Endothelial cell of umbilical vein (primary cell): ENCODE data around the gene MOB3C. TPM values are rescaled to one million over a fixed set of nuclear protein-coding genes. Genes with fewer than 3 reads are reported as not detected.

Experiments
- BruUV-seq: library from RNA; stranded (reverse); fragments of 400-500 nt; replicated peaks from 2 replicates; lab custom pipeline; 2021; lab: Mats Ljungman, UMichigan
- CTCF ChIA-PET: fragments of 300-600, 350-600 bp; sonication (Branson Sonifier 250); formaldehyde crosslinking; loops from one replicate; lab custom pipeline; 2021; ENCODE audit warnings: antibody characterized with exemption, inconsistent platforms; lab: Charles Lee
- POLR2A ChIA-PET: fragments of 300-600, 350-600 bp; sonication (Branson Sonifier 250); formaldehyde crosslinking; loops from one replicate; lab custom pipeline; 2021; ENCODE audit warnings: antibody characterized with exemption, inconsistent platforms; lab: Charles Lee
- DNase-seq: peaks from one replicate; pipeline ENCODE4 v3.0.0-alpha.2; 2011; ENCODE audit warnings: low read depth, low spot score
- FAIRE-seq: peaks from 2 replicates; lab custom pipeline; 2011; peaks lifted over from hg19 to GRCh38; lab: Jason Lieb, UNC
- H2AFZ ChIP-seq: 2 replicates; pipeline ENCODE4 v1.6.0; 2012; ENCODE audit warnings: low read depth, low read length, control low read depth, inconsistent platforms
- H3K27ac ChIP-seq: 2 replicates; pipeline ENCODE4 v1.5.1; 2011; ENCODE audit warnings: low read depth, mild to moderate bottlenecking, control low read depth, low read length, moderate library complexity; ENCODE audit not compliant: insufficient read depth
- H3K27me3 ChIP-seq, 2 experiments: 2 replicates each; pipeline versions ENCODE4 v1.6.0 to v1.6.1; 2011; ENCODE audit warnings: low read length in 2 of 2, mixed read lengths in 1 of 2; ENCODE audit not compliant: control insufficient read depth in 2 of 2, insufficient read depth in 2 of 2
- H3K36me3 ChIP-seq, 2 experiments: 2 replicates in 1 of 2; 3 replicates in 1 of 2; pipeline ENCODE4 v1.5.1; 2011; ENCODE audit warnings: low read length in 2 of 2, mild to moderate bottlenecking in 1 of 2, moderate library complexity in 1 of 2; ENCODE audit not compliant: control insufficient read depth in 2 of 2, insufficient read depth in 2 of 2; ENCODE audit errors: extremely low read depth in 1 of 2
- H3K4me1 ChIP-seq: 3 replicates; pipeline ENCODE4 v1.5.1; 2011; ENCODE audit warnings: mild to moderate bottlenecking, low read length; ENCODE audit not compliant: control insufficient read depth, insufficient read depth; ENCODE audit errors: extremely low read depth
- H3K4me2 ChIP-seq: 2 replicates; pipeline ENCODE4 v1.6.1; 2011; ENCODE audit warnings: low read length, control low read depth, mixed read lengths; ENCODE audit not compliant: insufficient read depth
- H3K4me3 ChIP-seq, 3 experiments: fragments of 200-600 bp in 1 of 3; sonication (generic), shearing (Covaris generic) in 1 of 3; replicated peaks in 1 of 3; 2 replicates each; pipeline ENCODE4 v1.5.1; 2011 to 2016; ENCODE audit warnings: control low read depth in 3 of 3, low read length in 3 of 3, mild to moderate bottlenecking in 2 of 3, inconsistent platforms in 1 of 3, low read depth in 1 of 3, moderate library complexity in 1 of 3; ENCODE audit not compliant: insufficient read depth in 1 of 3
- H3K79me2 ChIP-seq: 2 replicates; pipeline ENCODE4 v1.6.0; 2012; ENCODE audit warnings: low read length, inconsistent platforms; ENCODE audit not compliant: control insufficient read depth, insufficient read depth
- H3K9ac ChIP-seq: replicated peaks from 2 replicates; pipeline ENCODE3; 2011; ENCODE audit warnings: low read length, control low read depth; ENCODE audit not compliant: insufficient read depth; ENCODE audit errors: extremely low read depth
- H3K9me1 ChIP-seq: replicated peaks from 3 replicates; pipeline ENCODE4 v1.6.0; 2011; ENCODE audit warnings: mild to moderate bottlenecking, low read length; ENCODE audit not compliant: control insufficient read depth, insufficient read depth; ENCODE audit errors: extremely low read depth
- H3K9me3 ChIP-seq: replicated peaks from 2 replicates; pipeline ENCODE4 v1.5.1; 2012; ENCODE audit warnings: low read length, inconsistent platforms; ENCODE audit not compliant: control insufficient read depth, insufficient read depth
- H4K20me1 ChIP-seq: replicated peaks from 2 replicates; pipeline ENCODE3; 2011; ENCODE audit warnings: mild to moderate bottlenecking, low read length; ENCODE audit not compliant: control insufficient read depth, insufficient read depth; ENCODE audit errors: extremely low read depth
- EZH2 ChIP-seq: IDR thresholded peaks from 2 replicates; pipeline ENCODE4 v1.6.1; 2012; ENCODE audit warnings: borderline replicate concordance, low read depth, mild to moderate bottlenecking, moderate library complexity, low read length, inconsistent platforms; ENCODE audit not compliant: severe bottlenecking
- FOS ChIP-seq: IDR thresholded peaks from 2 replicates; pipeline ENCODE4 v1.6.1; 2011; ENCODE audit warnings: mild to moderate bottlenecking, low read length, moderate library complexity, borderline replicate concordance; ENCODE audit not compliant: insufficient read depth
- GATA2 ChIP-seq: IDR thresholded peaks from 2 replicates; pipeline ENCODE4 v1.7.0; 2011; ENCODE audit warnings: low read depth, mild to moderate bottlenecking, moderate library complexity, mixed read lengths, low read length; ENCODE audit not compliant: insufficient read length, insufficient read depth
- JUN ChIP-seq: IDR thresholded peaks from 2 replicates; pipeline ENCODE4 v1.6.1; 2011; ENCODE audit warnings: borderline replicate concordance, low read depth; ENCODE audit not compliant: insufficient read length, insufficient read depth
- MYC ChIP-seq: IDR thresholded peaks from one replicate; pipeline ENCODE4 v1.6.1; 2011; ENCODE audit warnings: mild to moderate bottlenecking, low read depth, low read length
- POLR2A ChIP-seq: IDR thresholded peaks from 2 replicates; pipeline ENCODE4 v1.6.1; 2012; ENCODE audit warnings: low read depth, mild to moderate bottlenecking, control low read depth, low read length
- POLR2AphosphoS5 ChIP-seq: IDR thresholded peaks from 2 replicates; pipeline ENCODE4 v1.6.1; 2012; ENCODE audit warnings: low read depth, mild to moderate bottlenecking, control low read depth, low read length, moderate library complexity; ENCODE audit not compliant: insufficient read depth
- dilution Hi-C: fragments of 300-500 bp; cut with MboI; formaldehyde crosslinking; loops from one replicate; pipeline ENCODE4 v1.15.0; 2019; ENCODE audit warnings: low sequenced_read_pairs; ENCODE audit not compliant: extremely low pct_ligation_motif_present
- intact Hi-C: fragments of 100-400 bp; cut with micrococcal nuclease; formaldehyde crosslinking; loops from one replicate; pipeline ENCODE4 v1.10.0; 2022
- polyA plus RNA-seq, 4 experiments: library from polyadenylated mRNA; depleted of rRNA in 3 of 4; stranded (reverse) in 3 of 4; unstranded in 1 of 4; fragments of >200 nt; gene quantifications; 2 replicates each; pipeline versions ENCODE4 v1.2.1 to v1.2.3, GENCODE V29; 2011 to 2012; ENCODE audit warnings: missing spikeins in 1 of 4
- total RNA-seq: library from RNA; stranded (reverse); gene quantifications from 2 replicates; pipeline ENCODE4 v1.2.3, GENCODE V29; 2021
- TF ChIP-seq, protein P1 (sequence below), 2 donors: IDR thresholded peaks; 1 replicate in 1 of 2; 2 replicates in 1 of 2; pipeline ENCODE4 v1.5.1; 2011; ENCODE audit warnings: low read length in 2 of 2, mild to moderate bottlenecking in 2 of 2, moderate library complexity in 2 of 2, control low read depth in 1 of 2, inconsistent platforms in 1 of 2, low read depth in 1 of 2; ENCODE audit not compliant: insufficient read depth in 1 of 2; ENCODE audit errors: extremely low read depth in 1 of 2
- TF ChIP-seq, protein P2 (sequence below): IDR thresholded peaks from 2 replicates; pipeline ENCODE4 v1.6.1; 2011; ENCODE audit not compliant: insufficient read depth, insufficient read length

Gene MOB3C
- total and polyA plus RNA-seq, 2 donors (not counting 3 experiments of a cell fraction or from before 2014, with no cell fraction given), result 6.1 to 8.4 TPM

DNA sequence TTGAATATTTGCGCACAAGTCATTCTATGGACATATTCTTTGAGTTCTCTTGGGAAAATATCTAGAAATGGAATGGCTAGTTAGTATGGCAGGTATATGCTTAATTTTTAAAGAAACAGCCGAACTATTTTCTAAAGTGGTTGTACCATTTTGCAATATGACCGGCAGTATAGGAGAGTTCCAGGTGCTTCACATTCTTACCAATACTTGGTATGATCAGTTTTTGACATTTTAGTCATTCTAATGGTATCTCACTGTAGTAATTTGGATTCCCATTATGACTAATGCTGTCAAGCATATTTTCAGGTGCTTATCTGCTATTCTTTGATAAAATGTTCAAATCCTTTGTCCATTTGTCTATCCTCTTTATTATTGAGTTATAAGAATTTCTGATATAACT is 31.0 kb upstream of the MOB3C start:
- Histone ChIP-seq H3K9ac (no peak overlapping the region), H3K79me2 (no peaks in the 10 kb centered on the region), H3K36me3 (peaks cover 2 to 3% of the 10 kb centered on the region in 2 experiments), H2AFZ (no peak overlapping the region), H3K9me3 (no peaks in the 10 kb centered on the region), H3K4me3 (no peak overlapping the region), H3K4me2 (no peak overlapping the region), H3K9me1 (no peaks in the 10 kb centered on the region), H3K27ac (no peak overlapping the region), H3K27me3 (no peaks in the 10 kb centered on the region), H4K20me1 (no peaks in the 10 kb centered on the region), H3K4me1 (no peaks in the 10 kb centered on the region)
- FAIRE-seq (no peak), DNase-seq (no peak)
- intact Hi-C loops, result no loop called here
- TF ChIP-seq JUN (no peak), MYC (no peak), FOS (no peak), EZH2 (no peak), POLR2AphosphoS5 (no peak), POLR2A (no peak), GATA2 (no peak)
- TF ChIP-seq, protein P1, sequence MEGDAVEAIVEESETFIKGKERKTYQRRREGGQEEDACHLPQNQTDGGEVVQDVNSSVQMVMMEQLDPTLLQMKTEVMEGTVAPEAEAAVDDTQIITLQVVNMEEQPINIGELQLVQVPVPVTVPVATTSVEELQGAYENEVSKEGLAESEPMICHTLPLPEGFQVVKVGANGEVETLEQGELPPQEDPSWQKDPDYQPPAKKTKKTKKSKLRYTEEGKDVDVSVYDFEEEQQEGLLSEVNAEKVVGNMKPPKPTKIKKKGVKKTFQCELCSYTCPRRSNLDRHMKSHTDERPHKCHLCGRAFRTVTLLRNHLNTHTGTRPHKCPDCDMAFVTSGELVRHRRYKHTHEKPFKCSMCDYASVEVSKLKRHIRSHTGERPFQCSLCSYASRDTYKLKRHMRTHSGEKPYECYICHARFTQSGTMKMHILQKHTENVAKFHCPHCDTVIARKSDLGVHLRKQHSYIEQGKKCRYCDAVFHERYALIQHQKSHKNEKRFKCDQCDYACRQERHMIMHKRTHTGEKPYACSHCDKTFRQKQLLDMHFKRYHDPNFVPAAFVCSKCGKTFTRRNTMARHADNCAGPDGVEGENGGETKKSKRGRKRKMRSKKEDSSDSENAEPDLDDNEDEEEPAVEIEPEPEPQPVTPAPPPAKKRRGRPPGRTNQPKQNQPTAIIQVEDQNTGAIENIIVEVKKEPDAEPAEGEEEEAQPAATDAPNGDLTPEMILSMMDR (IDR thresholded peaks at IDR 0.05; ENCODE audit: extremely low read depth in 1 of 2, insufficient read depth in 1 of 2, low read depth in 1 of 2, low read length in 2 of 2), result no peak
- TF ChIP-seq, protein P2, sequence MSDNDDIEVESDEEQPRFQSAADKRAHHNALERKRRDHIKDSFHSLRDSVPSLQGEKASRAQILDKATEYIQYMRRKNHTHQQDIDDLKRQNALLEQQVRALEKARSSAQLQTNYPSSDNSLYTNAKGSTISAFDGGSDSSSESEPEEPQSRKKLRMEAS, result no peak
- CTCF ChIA-PET, result no interaction called here
- no TSS peak for BruUV-seq
- POLR2A ChIA-PET, result no interaction called here
- dilution Hi-C loops, result no loop called here
